A673 (cell line): ENCODE results near the gene FGGY.

Source experiments
- CTCF ChIP-seq: fragments of 300-800, 200-600 bp; sonication (generic); conservative IDR thresholded peaks from 2 replicates; pipeline ENCODE4 v1.5.1; 2017; ENCODE audit warnings: low read depth, mild to moderate bottlenecking, antibody characterized with exemption, low read length, moderate library complexity, mixed read lengths
- EZH2 ChIP-seq: fragments of 200-600 bp; sonication (generic); IDR thresholded peaks from 2 replicates; pipeline ENCODE4 v1.6.1; 2017; ENCODE audit warnings: borderline replicate concordance, low read depth, mild to moderate bottlenecking, mixed read lengths, antibody characterized with exemption, low read length; ENCODE audit not compliant: poor library complexity, severe bottlenecking

GRCh38 chr1:59298710-59299346 lies 1.9 kb downstream of the FGGY start:
- TF ChIP-seq CTCF (no peak), EZH2 (no peak)
